ENCODE measurements around the gene TMC3.

Gene TMC3

GRCh38 chr15:81322676-81323253, 51.2 kb downstream of the TMC3 start:
- DNase-seq (ENCODE audit: low read depth), result no peak

GRCh38 chr15:81321667-81322066, 52.3 kb downstream of the TMC3 start:
- no peak for DNase-seq (ENCODE audit: low read depth)

GRCh38 chr15:81317642-81318017, 56.4 kb downstream of the TMC3 start:
- DNase-seq (ENCODE audit: low read depth), result no peak

DNA sequence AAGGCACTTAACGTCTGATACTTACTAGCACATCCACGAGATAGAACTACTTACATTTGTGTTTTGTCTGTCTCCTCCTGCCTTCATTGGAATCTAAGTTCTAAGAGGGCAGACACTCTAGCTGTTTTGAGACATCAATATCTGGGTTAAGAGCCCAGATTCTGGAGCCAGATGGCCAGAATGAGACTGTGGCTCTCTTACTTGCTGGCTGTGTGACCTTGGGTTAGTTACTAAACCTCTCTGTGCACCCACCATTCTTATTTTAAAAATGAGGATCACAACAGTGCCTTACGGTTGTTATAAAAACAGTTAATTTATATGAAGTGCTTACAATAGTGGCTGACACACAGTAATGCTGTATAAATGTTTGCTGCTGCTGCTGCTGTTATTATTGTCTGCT, 57.7 kb downstream of the TMC3 start:
- DNase-seq (ENCODE audit: low read depth), result no peak

DNA sequence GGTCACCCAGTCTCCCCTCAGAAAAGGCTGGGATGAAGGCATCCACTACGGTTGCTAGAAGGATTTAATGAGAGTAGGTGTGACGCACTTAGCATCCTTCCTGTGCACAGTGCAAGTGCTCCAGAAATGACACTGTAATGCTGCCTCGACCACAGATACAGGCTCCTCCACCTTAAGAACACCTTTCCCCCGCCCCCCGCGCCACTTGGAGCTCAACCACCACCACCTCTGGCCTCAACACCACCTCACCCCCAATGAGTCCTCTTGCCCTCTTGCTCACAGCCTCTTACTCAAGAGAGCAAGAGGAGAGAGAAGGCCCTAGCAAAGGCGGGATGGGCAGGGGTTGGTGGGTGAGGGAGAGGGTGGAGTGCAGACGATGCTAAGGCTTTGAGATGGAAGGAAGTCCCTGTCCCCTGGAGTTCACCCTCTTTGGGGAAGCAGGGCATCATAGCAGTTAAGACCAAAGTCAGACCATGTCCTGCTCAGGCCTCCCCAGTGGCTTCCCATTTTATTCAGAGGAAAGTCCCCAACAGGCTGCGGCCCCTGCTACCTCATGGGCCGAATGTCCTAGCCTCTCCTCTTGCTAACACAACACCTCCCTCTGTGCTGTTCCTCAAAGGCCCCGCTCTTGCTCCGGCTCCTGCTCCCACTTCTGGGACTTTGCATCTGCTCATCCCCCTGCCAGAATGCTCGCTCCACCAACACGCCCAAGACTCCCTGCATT, 58.4 kb downstream of the TMC3 start:
- no peak for DNase-seq (ENCODE audit: low read depth)

- DNase-seq (ENCODE audit: low read depth), result no peak
These were observed 59.6 kb downstream of the TMC3 start for GRCh38 chr15:81314378-81314777.

DNA sequence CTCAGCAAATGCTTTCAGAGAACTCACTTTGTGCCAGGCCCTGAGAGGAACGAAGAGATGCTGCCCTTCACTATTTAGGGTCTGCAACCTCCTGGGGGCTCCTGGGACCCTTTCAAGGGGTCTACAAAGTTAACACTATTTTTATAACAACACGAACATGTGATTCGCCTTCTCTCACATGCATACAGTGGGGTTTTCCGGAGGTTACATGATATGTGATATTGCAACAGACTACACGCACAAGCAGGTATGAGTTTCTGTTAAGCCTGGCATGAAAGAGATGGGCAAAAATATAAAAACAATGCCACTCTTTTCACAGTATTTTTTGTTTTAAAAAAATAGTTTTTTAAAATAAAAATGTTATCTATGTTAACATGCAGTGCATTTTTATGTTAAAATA, 60.3 kb downstream of the TMC3 start:
- no peak for DNase-seq (ENCODE audit: low read depth)

- DNase-seq (ENCODE audit: low read depth), result peak; percentile 98
These were observed 61.0 kb downstream of the TMC3 start for GRCh38 chr15:81312790-81313543.

DNA sequence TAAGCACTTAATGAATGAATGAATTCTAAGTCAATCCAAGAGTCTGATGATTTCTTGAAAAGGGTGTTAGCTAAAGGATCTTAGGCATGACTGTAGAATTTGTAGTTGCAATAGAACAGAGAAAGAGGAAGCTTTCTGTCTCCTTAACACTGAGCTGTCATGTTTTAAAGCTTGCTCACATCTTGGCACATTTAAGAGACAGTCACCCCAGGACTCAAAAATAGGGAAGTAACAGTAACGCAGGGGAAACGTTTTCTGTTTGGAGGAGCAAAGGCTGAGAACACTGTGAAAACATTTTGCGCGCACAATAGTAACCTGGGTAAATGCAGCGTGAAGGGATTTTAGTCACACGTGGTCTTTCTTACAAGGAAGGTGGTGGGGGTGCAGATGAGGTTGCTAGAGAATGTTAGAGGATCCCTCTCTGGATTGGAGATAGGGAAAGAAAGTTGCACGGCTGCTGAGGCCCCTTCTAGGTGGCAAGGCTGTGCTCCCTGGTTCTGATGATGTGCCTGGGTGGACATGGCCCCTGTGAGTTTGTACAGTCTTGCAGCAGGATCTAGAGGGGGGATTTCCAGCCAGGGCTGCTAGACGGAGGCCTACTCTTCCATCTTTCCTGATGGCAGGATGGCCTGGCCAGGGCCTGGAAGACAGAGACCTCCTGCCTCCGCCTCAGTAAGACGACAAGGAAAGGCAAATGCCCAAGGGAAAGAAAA, 62.1 kb downstream of the TMC3 start:
- peak; percentile 27 for DNase-seq (ENCODE audit: low read depth)

- no peak for DNase-seq (ENCODE audit: low read depth)
These were observed 63.5 kb downstream of the TMC3 start for GRCh38 chr15:81310480-81310879.

GRCh38 chr15:81309647-81310450, 64.2 kb downstream of the TMC3 start:
- no peak for DNase-seq (ENCODE audit: low read depth)

DNA sequence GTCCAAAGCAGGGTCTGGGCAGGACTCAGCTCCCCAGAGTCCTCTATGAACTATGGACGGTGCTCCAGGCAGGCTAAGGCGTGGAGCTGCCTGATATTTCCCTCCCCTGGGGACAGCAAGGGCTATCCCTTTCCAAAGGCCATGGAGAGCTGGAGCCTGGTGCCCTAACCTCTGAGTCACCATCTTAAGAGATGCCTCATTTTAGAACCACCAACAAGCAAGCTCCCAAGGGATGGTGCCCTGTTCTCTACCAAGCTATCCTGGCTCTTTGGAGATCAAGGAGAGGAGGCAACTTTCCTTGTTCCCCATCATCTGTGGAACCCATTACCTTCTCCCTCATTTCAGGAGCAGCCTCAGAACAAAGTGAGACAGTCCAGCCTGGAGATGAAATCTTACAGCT, 65.8 kb downstream of the TMC3 start:
- DNase-seq (ENCODE audit: low read depth), result no peak

DNA sequence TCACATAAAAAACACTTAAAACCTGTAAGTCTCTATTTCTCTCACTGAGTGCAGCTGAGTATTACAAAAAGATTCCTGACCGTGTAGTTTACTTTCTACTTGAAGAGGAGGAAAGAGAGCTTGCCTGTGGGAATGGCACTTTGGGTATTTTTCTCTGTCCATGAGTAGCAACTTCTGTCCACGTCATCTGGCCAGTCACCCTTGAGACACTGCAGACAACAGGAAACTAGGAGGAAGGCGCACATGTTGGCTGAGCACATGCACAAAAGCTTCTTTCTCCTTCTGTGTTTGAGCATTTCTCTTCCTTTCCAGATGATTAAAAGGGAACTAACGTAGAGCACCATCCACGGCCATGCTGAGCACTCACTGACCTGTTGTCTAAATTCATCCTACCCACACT, 69.8 kb downstream of the TMC3 start:
- DNase-seq (ENCODE audit: low read depth), result peak; percentile 83

DNA sequence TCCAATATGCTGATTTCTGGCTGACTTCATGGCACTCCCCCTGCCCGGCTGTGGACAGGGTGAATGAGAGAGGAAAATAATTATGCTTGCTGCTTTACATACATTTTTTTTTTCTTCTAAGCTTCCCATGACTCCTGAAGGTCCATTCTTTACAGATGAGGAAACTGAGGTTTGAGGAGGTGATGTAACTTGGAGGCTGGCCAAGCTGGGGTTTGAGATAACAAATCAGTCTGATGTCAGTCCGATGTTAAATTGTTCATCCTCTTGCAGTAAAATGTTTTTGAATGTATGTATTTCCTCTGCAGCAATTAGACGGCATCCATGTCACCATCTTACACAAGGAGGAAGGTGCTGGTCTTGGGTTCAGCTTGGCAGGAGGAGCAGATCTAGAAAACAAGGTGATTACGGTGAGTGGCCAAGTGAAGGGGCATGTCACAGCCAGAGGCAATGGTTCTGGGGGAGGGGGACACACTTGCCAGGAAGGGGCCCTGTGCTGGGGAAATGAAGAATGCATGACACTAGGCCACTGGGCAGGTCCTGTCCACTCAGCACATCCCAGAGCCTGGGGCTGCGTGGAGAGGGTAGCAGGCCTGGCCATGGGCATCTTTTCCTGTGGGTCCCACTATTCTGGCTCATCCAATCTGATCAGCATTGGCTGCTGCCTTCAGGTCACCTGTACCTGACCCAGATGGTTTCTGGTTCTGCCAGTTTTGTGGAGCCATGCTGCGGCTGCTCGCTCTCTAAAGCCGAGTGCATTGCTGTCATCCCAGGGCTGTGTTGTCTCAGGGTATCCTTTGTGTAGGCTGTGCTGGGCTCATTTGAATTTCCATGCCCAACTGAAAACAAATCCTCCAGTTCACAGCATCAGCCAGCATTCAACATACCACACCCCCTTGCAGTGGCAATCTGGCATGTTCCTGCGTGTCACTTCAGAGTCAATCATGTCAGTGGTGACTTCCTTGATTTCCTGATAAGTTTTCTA, 70.5 kb downstream of the TMC3 start:
- DNase-seq (ENCODE audit: low read depth), result no peak

DNA sequence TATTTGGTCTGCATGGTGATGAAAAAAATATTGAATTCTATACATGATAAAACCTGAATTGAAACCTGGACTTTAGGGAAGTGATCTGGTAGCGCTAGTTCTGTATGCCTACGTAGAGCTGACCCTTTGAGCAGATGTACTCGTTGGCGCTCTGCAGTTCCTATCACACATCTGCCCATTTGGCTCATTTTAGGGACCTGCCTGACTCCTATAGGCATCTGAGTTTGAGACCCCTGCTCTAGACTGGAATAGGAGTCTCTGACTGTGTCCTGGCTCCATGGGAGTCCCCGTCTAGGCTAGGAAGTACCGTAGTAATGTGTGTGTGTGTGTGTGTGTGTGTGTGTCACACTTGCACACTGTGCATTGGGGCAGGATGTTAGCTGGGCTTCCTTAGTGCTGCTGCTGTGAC, 71.3 kb downstream of the TMC3 start:
- no peak for DNase-seq (ENCODE audit: low read depth)

- DNase-seq (ENCODE audit: low read depth), result no peak
These were observed 72.1 kb downstream of the TMC3 start for GRCh38 chr15:81301815-81302399.

DNA sequence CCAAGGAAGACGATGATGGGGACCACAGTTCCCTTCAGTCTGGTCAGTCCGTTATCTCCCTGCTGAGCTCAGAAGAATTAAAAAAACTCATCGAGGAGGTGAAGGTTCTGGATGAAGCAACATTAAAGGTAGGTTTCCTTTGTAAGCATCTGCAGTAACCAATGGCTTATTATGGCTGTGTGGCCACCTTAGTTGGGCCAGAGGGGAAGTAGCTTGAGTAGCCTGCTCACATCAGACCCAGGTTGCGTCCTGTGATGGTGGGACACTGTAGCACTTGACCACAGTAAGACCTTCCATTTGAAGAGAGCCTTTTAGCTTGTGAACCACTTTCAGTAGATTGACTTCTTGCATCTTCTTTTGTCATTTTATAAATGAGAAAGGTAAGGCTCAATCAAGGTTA, 72.6 kb downstream of the TMC3 start:
- no peak for DNase-seq (ENCODE audit: low read depth)

GRCh38 chr15:81299630-81300273, 74.3 kb downstream of the TMC3 start:
- DNase-seq (ENCODE audit: low read depth), result no peak

DNA sequence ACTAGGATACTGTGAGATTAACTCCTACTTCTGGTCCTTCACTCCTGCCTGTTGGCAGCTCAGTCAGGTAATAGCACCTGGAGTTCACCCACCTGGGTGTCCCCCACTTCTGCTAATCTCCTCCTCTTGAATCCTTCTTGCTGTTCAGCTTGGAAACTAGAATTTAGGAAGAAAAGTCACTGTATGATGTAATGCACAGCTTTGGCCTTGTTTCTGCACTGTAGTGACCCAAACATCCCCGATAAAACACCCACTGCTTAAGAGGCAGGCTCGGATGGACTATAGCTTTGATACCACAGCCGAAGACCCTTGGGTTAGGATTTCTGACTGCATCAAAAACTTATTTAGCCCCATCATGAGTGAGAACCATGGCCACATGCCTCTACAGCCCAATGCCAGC, 74.9 kb downstream of the TMC3 start:
- no peak for DNase-seq (ENCODE audit: low read depth)

- DNase-seq (ENCODE audit: low read depth), result no peak
These were observed 75.4 kb downstream of the TMC3 start for GRCh38 chr15:81298611-81299010.

All from EH (cell line).